OCI-LY7 (cell line): ENCODE results near the gene CERS6.

Source experiments
- CTCF ChIP-seq: fragments of 200-600 bp; sonication (generic); conservative IDR thresholded peaks from 2 replicates; pipeline ENCODE4 v1.5.1; 2014; ENCODE audit warnings: mild to moderate bottlenecking, antibody characterized with exemption, low read length, moderate library complexity, mixed read lengths
- EZH2phosphoT487 ChIP-seq: fragments of 200-600 bp; sonication (generic); IDR thresholded peaks from 2 replicates; pipeline ENCODE4 v1.6.1; 2018; ENCODE audit warnings: low read depth, borderline replicate concordance, mild to moderate bottlenecking, mixed run types, antibody characterized with exemption, low read length, moderate library complexity, mixed read lengths

GRCh38 chr2:168821992-168822391 lies 365.9 kb downstream of the CERS6 start:
- TF ChIP-seq CTCF = no peak
- TF ChIP-seq EZH2phosphoT487 = no peak
